ENCODE results near the gene MSL3. TPM values are rescaled to one million over a fixed set of nuclear protein-coding genes. Genes with fewer than 3 reads are reported as not detected.

Gene MSL3
- total RNA-seq, 4 donors from 2014 or later, result 16.2 to 26.9 (median 22.4) TPM

GRCh38 chrX:11754958-11755645 is 2.9 kb upstream of the MSL3 start:
- Histone ChIP-seq H3K36me3 (no peaks in the 10 kb centered on the region), H3K27me3 (no peaks in the 10 kb centered on the region), H3K27ac (no peak overlapping the region), H3K4me1 (peaks cover 0 to 8% (median 0%) of the 10 kb centered on the region in 3 donors), H3K4me3 (no peak overlapping the region), H3K9me3 (no peaks in the 10 kb centered on the region)
- WGBS, 2 donors (ENCODE audit: low coverage in 1 of 2), result 71 to 91% methylated on average over 3 to 4 of the region's 18 CpGs
- TF ChIP-seq CTCF (IDR thresholded peaks at IDR 0.05) (no peak), POLR2AphosphoS5 (IDR thresholded peaks at IDR 0.05) (no peak), EP300 (IDR thresholded peaks at IDR 0.05) (no peak), POLR2A (IDR thresholded peaks at IDR 0.05) (no peak)
- ATAC-seq, result no peak

GRCh38 chrX:11755724-11756123 is 2.3 kb upstream of the MSL3 start:
- WGBS, 2 donors (ENCODE audit: low coverage in 1 of 2), result 40 to 77% methylated on average over 2 of the region's 2 CpGs
- H3K36me3 ChIP-seq, result no peaks in the 10 kb centered on the region
- no peak overlapping the region for H3K27ac ChIP-seq
- H3K4me1 ChIP-seq, result peaks cover 0 to 13% (median 0%) of the 10 kb centered on the region in 3 donors
- no peaks in the 10 kb centered on the region for H3K27me3 ChIP-seq
- no peak for TF ChIP-seq CTCF (IDR thresholded peaks at IDR 0.05)
- TF ChIP-seq POLR2A (IDR thresholded peaks at IDR 0.05), result no peak
- TF ChIP-seq EP300 (IDR thresholded peaks at IDR 0.05), result no peak
- no peak for TF ChIP-seq POLR2AphosphoS5 (IDR thresholded peaks at IDR 0.05)
- ATAC-seq, result no peak
- no peak overlapping the region for H3K4me3 ChIP-seq
- H3K9me3 ChIP-seq, result no peaks in the 10 kb centered on the region

- Histone ChIP-seq H3K27me3 (no peaks in the 10 kb centered on the region), H3K4me3 (peak overlapping the region in 1 of 2 donors; percentile 72), H3K36me3 (no peaks in the 10 kb centered on the region), H3K4me1 (peaks cover 0 to 18% (median 0%) of the 10 kb centered on the region in 3 donors), H3K27ac (peak overlapping the region; percentile 72 to 94 (median 90)), H3K9me3 (no peaks in the 10 kb centered on the region)
- no peak for TF ChIP-seq EP300 (IDR thresholded peaks at IDR 0.05)
- TF ChIP-seq CTCF (IDR thresholded peaks at IDR 0.05), result no peak
- ATAC-seq, result no peak
- 52 to 60% methylated on average over 9 to 15 of the region's 15 CpGs for WGBS, 2 donors (ENCODE audit: low coverage in 1 of 2)
These were observed 1.4 kb upstream of the MSL3 start for GRCh38 chrX:11756354-11757318.

- H3K4me1 ChIP-seq, result peaks cover 0 to 18% (median 0%) of the 10 kb centered on the region in 3 donors
- WGBS, 2 donors (ENCODE audit: low coverage in 1 of 2), result 0% methylated on average over 1 of the region's 14 CpGs; no CpG with 5 or more reads in 1 of the 2 donors
- no peaks in the 10 kb centered on the region for H3K27me3 ChIP-seq
- H3K27ac ChIP-seq, result peak overlapping the region; percentile 72 to 94 (median 90)
- H3K36me3 ChIP-seq, result peaks cover 0 to 6% of the 10 kb centered on the region in 2 donors
- ATAC-seq, result no peak
- TF ChIP-seq EP300 (IDR thresholded peaks at IDR 0.05) (no peak), POLR2A (IDR thresholded peaks at IDR 0.05) (no peak), CTCF (IDR thresholded peaks at IDR 0.05) (no peak), POLR2AphosphoS5 (IDR thresholded peaks at IDR 0.05) (no peak)
- H3K9me3 ChIP-seq, result no peaks in the 10 kb centered on the region
- peak overlapping the region; percentile 61 to 72 for H3K4me3 ChIP-seq
These were observed 679 bp upstream of the MSL3 start for GRCh38 chrX:11757397-11757718.

Measured in gastroesophageal sphincter (tissue), 4 donors.